MG63 (cell line): Measurements from ENCODE around the gene TIGD4. TPM values are rescaled to one million over a fixed set of nuclear protein-coding genes. Genes with fewer than 3 reads are reported as not detected.

ENCODE experiments used
- DNase-seq: peaks from one replicate; pipeline ENCODE4 v3.0.0-alpha.2; 2020
- H3K27me3 ChIP-seq: fragments of 250-450 bp; sonication (Bioruptor Pico); 2 replicates; pipeline ENCODE4 v1.5.1; 2020; ENCODE audit warnings: mild to moderate bottlenecking, moderate library complexity
- H3K36me3 ChIP-seq: fragments of 250-450 bp; sonication (Bioruptor Pico); 2 replicates; pipeline ENCODE4 v1.5.1; 2020; ENCODE audit warnings: mild to moderate bottlenecking, moderate library complexity
- H3K4me3 ChIP-seq: fragments of 250-450 bp; sonication (Bioruptor Pico); 2 replicates; pipeline ENCODE4 v1.5.1; 2020; ENCODE audit warnings: mild to moderate bottlenecking, moderate library complexity
- H3K9me3 ChIP-seq: fragments of 250-450 bp; sonication (Bioruptor Pico); 2 replicates; pipeline ENCODE4 v1.5.1; 2020; ENCODE audit warnings: mild to moderate bottlenecking, moderate library complexity
- total RNA-seq: library from RNA; depleted of rRNA; stranded (reverse); fragments of >200 nt; shearing (Covaris generic); gene quantifications from 2 replicates; pipeline ENCODE4 v1.2.3, GENCODE V29; 2014; ENCODE audit warnings: low replicate concordance; rRNA removed

Gene TIGD4
- total RNA-seq, 1 experiment from 2014 or later, result 0.07 TPM

- Histone ChIP-seq H3K27me3 (no peaks in the 10 kb centered on the region), H3K4me3 (no peak overlapping the region), H3K36me3 (no peaks in the 10 kb centered on the region), H3K9me3 (no peaks in the 10 kb centered on the region)
- DNase-seq, result no peak
These were observed 40.7 kb downstream of the TIGD4 start for GRCh38 chr4:152738827-152739226.

GRCh38 chr4:152735906-152736305, 43.6 kb downstream of the TIGD4 start:
- no peaks in the 10 kb centered on the region for H3K9me3 ChIP-seq
- DNase-seq, result no peak
- no peaks in the 10 kb centered on the region for H3K27me3 ChIP-seq
- H3K4me3 ChIP-seq, result no peak overlapping the region
- H3K36me3 ChIP-seq, result no peaks in the 10 kb centered on the region

GRCh38 chr4:152735396-152735859, 44.1 kb downstream of the TIGD4 start:
- Histone ChIP-seq H3K36me3 (no peaks in the 10 kb centered on the region), H3K27me3 (no peaks in the 10 kb centered on the region), H3K4me3 (no peak overlapping the region), H3K9me3 (no peaks in the 10 kb centered on the region)
- no peak for DNase-seq

GRCh38 chr4:152734699-152735050, 44.9 kb downstream of the TIGD4 start:
- no peaks in the 10 kb centered on the region for H3K27me3 ChIP-seq
- H3K9me3 ChIP-seq, result no peaks in the 10 kb centered on the region
- H3K36me3 ChIP-seq, result no peaks in the 10 kb centered on the region
- no peak for DNase-seq
- H3K4me3 ChIP-seq, result no peak overlapping the region

- Histone ChIP-seq H3K27me3 (no peaks in the 10 kb centered on the region), H3K36me3 (no peaks in the 10 kb centered on the region), H3K4me3 (no peak overlapping the region), H3K9me3 (no peaks in the 10 kb centered on the region)
- DNase-seq, result no peak
These were observed 45.4 kb downstream of the TIGD4 start for GRCh38 chr4:152734015-152734698.

DNA sequence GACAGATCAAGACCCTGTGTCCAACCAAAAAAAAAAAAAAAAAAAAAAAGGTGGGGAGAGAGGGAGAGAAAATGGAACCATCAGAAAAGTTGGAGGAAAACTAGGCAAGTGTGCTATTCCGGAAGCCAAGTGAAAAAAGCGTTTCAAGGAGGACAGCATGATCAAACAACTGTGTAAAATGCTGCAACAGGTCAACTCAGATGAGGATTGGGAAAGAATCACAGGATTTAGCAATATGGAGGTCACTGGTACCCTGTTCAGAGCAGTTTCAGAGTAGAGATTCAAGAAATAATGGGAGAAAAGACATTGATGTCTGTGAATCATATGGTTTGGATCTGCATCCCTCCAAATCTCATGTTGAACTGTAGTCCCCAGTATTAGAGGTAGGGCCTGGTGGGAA, 47.5 kb downstream of the TIGD4 start:
- DNase-seq, result no peak
- Histone ChIP-seq H3K4me3 (no peak overlapping the region), H3K27me3 (no peaks in the 10 kb centered on the region), H3K36me3 (no peaks in the 10 kb centered on the region), H3K9me3 (no peaks in the 10 kb centered on the region)

- Histone ChIP-seq H3K36me3 (no peaks in the 10 kb centered on the region), H3K4me3 (no peak overlapping the region), H3K27me3 (no peaks in the 10 kb centered on the region), H3K9me3 (no peaks in the 10 kb centered on the region)
- DNase-seq, result peak; percentile 45
These were observed 50.1 kb downstream of the TIGD4 start for GRCh38 chr4:152729466-152729865.

DNA sequence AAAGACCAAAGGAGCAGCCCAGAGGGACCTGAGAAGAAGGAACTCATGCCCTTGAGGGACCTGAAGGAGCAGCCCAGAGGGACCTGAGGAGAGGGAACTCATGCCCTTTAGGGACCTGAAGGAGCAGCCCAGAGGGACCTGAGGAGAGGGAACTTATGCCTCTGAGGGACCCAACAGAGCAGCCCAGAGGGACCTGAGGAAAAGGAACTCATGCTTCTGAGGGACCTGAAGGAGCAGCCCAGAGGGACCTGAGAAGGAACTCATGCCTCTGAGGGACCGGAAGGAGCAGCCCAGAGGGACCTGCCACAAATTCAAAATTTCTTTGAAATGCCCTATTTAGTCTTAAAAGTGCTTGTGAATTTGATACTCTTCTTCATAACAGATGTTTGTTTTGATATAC, 51.2 kb downstream of the TIGD4 start:
- Histone ChIP-seq H3K36me3 (no peaks in the 10 kb centered on the region), H3K9me3 (no peaks in the 10 kb centered on the region), H3K27me3 (no peaks in the 10 kb centered on the region), H3K4me3 (no peak overlapping the region)
- no peak for DNase-seq

- Histone ChIP-seq H3K36me3 (no peaks in the 10 kb centered on the region), H3K9me3 (no peaks in the 10 kb centered on the region), H3K27me3 (no peaks in the 10 kb centered on the region), H3K4me3 (no peak overlapping the region)
- DNase-seq, result no peak
These were observed 51.7 kb downstream of the TIGD4 start for GRCh38 chr4:152727784-152728183.

GRCh38 chr4:152724494-152724893, 55.0 kb downstream of the TIGD4 start:
- H3K27me3 ChIP-seq, result no peaks in the 10 kb centered on the region
- H3K9me3 ChIP-seq, result no peaks in the 10 kb centered on the region
- H3K36me3 ChIP-seq, result no peaks in the 10 kb centered on the region
- H3K4me3 ChIP-seq, result no peak overlapping the region
- DNase-seq, result no peak

GRCh38 chr4:152723236-152723635, 56.3 kb downstream of the TIGD4 start:
- Histone ChIP-seq H3K36me3 (no peaks in the 10 kb centered on the region), H3K27me3 (no peaks in the 10 kb centered on the region), H3K9me3 (no peaks in the 10 kb centered on the region), H3K4me3 (no peak overlapping the region)
- no peak for DNase-seq

DNA sequence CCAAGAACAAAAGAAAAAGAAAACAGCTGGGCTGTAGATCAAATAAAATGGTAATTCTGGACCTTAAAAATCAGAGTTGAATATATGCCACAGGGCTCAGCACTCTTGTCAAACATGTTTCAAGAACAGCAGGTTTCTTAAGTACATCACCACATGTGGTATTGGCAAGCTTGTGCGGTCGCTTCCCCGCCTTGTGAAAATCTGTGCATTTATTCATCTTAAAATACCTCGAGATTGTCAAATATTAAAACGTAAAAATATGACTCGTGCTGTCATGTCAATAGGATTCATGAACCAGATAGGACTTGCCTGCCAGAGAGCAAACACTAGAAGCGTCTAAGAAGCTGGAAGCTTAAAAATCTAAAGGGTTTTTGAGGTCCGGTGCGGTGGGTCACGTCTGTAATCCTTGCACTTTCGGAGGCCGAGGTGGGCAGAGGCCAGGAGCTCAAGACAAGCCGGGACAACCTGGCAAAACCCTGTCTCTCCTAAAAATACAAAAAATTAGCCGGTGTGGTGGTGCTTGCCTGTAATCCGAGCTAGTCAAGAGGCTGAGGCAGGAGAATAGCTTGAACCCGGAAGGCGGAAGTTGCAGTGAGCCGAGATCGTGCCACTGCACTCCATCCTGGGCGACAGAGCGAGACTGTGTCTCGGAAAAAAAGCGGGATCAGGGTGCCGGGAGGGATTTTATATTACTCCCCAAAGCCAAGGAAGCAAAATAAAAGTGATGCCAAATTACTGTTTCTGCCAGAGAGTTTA, 59.6 kb downstream of the TIGD4 start:
- DNase-seq, result no peak
- H3K36me3 ChIP-seq, result no peaks in the 10 kb centered on the region
- H3K4me3 ChIP-seq, result peak overlapping the region; percentile 30
- no peaks in the 10 kb centered on the region for H3K27me3 ChIP-seq
- H3K9me3 ChIP-seq, result no peaks in the 10 kb centered on the region

Other genes starting within 250 kb of the TIGD4 start
- 17.8 and 34.4 TPM in 2 replicates for gene FBXW7, start 243.6 kb downstream of the TIGD4 start, total RNA-seq
- 0.25 and 1.8 TPM in 2 replicates for gene TMEM154, start 99.7 kb downstream of the TIGD4 start, total RNA-seq
- gene ARFIP1, start 224 bp upstream of the TIGD4 start, total RNA-seq, result 16.6 and 23.2 TPM in 2 replicates
- gene FHDC1, start 156.6 kb upstream of the TIGD4 start, total RNA-seq, result 0.02 and 0.07 TPM in 2 replicates